ENCODE data around the gene PAPSS1.

DNA sequence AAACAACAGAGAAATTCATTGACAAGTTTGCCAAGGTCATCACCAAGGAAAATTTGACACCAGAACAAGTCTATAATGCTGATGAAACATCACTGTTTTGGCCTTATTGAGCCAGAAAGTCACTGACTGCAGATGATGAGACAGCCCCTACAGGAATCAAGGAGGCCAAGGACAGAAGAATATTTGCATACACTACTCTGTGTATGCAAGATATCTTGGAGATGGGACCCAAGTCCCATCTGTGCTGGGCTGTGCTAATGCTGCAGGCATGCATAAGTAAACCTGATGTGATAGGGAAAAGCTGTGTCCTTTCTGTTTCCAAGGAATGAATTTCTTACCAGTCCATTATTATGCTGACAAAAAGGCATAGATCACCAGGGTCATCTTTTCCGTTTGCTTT, 126.8 kb downstream of the PAPSS1 start:
- TF ChIP-seq POLR2A (conservative IDR thresholded peaks at IDR 0.05) (no peak), POLR2AphosphoS5 (IDR thresholded peaks at IDR 0.05; ENCODE audit: control insufficient read depth, insufficient read depth, low read depth, low read length) (no peak), NFATC3 (IDR thresholded peaks at IDR 0.05) (no peak), ZNF146 (CRISPR knock-in tag; IDR thresholded peaks at IDR 0.05; ENCODE audit: unreplicated experiment) (no peak), FOXA3 (CRISPR knock-in tag; conservative IDR thresholded peaks at IDR 0.05 in 1 of 2, IDR thresholded peaks at IDR 0.05 in 1 of 2) (no peak), SIX5 (IDR thresholded peaks at IDR 0.05; ENCODE audit: borderline replicate concordance in 1 of 2, insufficient read depth in 1 of 2, low read depth in 1 of 2, low read length in 2 of 2) (no peak), NR2C2 (CRISPR knock-in tag; IDR thresholded peaks at IDR 0.05) (no peak), NR2C2 (tag; IDR thresholded peaks at IDR 0.05) (no peak)

Data from K562 (cell line).